NT2/D1 (cell line): Measurements from ENCODE around the gene LRP5.

Source experiments
- SUZ12 ChIP-seq: IDR thresholded peaks from 2 replicates; pipeline ENCODE4 v1.6.1; 2011; ENCODE audit not compliant: insufficient read length, insufficient read depth; ENCODE audit errors: extremely low read depth
- YY1 ChIP-seq: IDR thresholded peaks from 2 replicates; pipeline ENCODE4 v1.6.1; 2011; ENCODE audit not compliant: insufficient read length, insufficient read depth
- ZNF274 ChIP-seq: IDR thresholded peaks from 2 replicates; pipeline ENCODE4 v1.6.1; 2011; ENCODE audit warnings: mild to moderate bottlenecking, low read depth, low read length

GRCh38 chr11:68297812-68298658 is 14.4 kb upstream of the LRP5 start:
- no peak for TF ChIP-seq ZNF274
- TF ChIP-seq SUZ12: no peak
- TF ChIP-seq YY1: no peak
